Lung (tissue), 12 donors: Measurements from ENCODE around the gene WDR33. TPM values are rescaled to one million over a fixed set of nuclear protein-coding genes. Genes with fewer than 3 reads are reported as not detected.

Source experiments
- ATAC-seq: fragments of 200-7000 bp; cut with Tn5 transposase; one replicate; pipeline ENCODE4 v1.9.1; 2020; ENCODE audit warnings: moderate number of reproducible peaks; ENCODE audit not compliant: insufficient read depth, low FRiP score
- DNase-seq, 3 donors: peaks; one replicate each; pipeline ENCODE4 v3.0.0-alpha.2; 2013 to 2017
- H3K27ac ChIP-seq, 2 donors: one replicate each; pipeline ENCODE4 v1.5.1; 2013; ENCODE audit warnings: mild to moderate bottlenecking in 2 of 2, moderate library complexity in 2 of 2, control low read depth in 1 of 2, inconsistent platforms in 1 of 2, low read depth in 1 of 2, low read length in 1 of 2
- H3K27me3 ChIP-seq, 3 donors: one replicate each; pipeline ENCODE4 v1.5.1; 2013; ENCODE audit warnings: low read length in 2 of 3; ENCODE audit not compliant: control insufficient read depth in 3 of 3, insufficient read depth in 3 of 3
- H3K36me3 ChIP-seq, 4 donors: one replicate each; pipeline ENCODE4 v1.5.1; 2013; ENCODE audit warnings: low read length in 4 of 4, mild to moderate bottlenecking in 1 of 4, moderate library complexity in 1 of 4; ENCODE audit not compliant: control insufficient read depth in 4 of 4, insufficient read depth in 4 of 4
- H3K4me1 ChIP-seq, 5 donors: one replicate each; pipeline ENCODE4 v1.5.1; 2013; ENCODE audit warnings: low read length in 5 of 5, mild to moderate bottlenecking in 2 of 5, moderate library complexity in 1 of 5; ENCODE audit not compliant: control insufficient read depth in 5 of 5, insufficient read depth in 5 of 5
- H3K4me3 ChIP-seq: one replicate; pipeline ENCODE4 v1.5.1; 2013; ENCODE audit warnings: mild to moderate bottlenecking, control low read depth, moderate library complexity
- H3K9ac ChIP-seq, 2 donors: one replicate each; pipeline ENCODE4 v1.5.1; 2013; ENCODE audit warnings: low read length in 2 of 2, control low read depth in 1 of 2; ENCODE audit not compliant: insufficient read depth in 1 of 2
- H3K9me3 ChIP-seq, 4 donors: one replicate each; pipeline ENCODE4 v1.5.1; 2013; ENCODE audit warnings: low read length in 3 of 4, mild to moderate bottlenecking in 1 of 4, moderate library complexity in 1 of 4; ENCODE audit not compliant: control insufficient read depth in 4 of 4, insufficient read depth in 3 of 4
- WGBS, 2 donors: extraction: QIAGEN DNeasy Blood & Tissue Kit; methylation state at CpG; one replicate each; pipeline ENCODE4 v1.1.7; 2013; 5-methylcytosine and 5-hydroxymethylcytosine counted together
- polyA plus RNA-seq, 2 donors: library from polyadenylated mRNA; stranded (reverse); fragments of 200-250 nt; gene quantifications; one replicate each; pipeline ENCODE4 v1.2.1, GENCODE V29; 2013
- total RNA-seq, 2 donors: library from RNA; depleted of rRNA in 1 of 2; stranded (reverse); fragments of >200 nt in 1 of 2; gene quantifications; one replicate each; pipeline ENCODE4 v1.2.1, GENCODE V29; 2014 to 2021
- TF ChIP-seq, protein P1 (sequence below): IDR thresholded peaks from 2 replicates; pipeline ENCODE4 v1.5.1; 2012; ENCODE audit warnings: mild to moderate bottlenecking; ENCODE audit errors: control extremely low read depth, extremely low read depth
- donor health status: control.
- donor health status: control.
- donor health status: Bipolar disorder and iron deficiency.
- donor health status: healthy.
- donor health status: DM: yes; HTN: yes; CAD: no.

Gene WDR33
- total and polyA plus RNA-seq, 4 donors, result 11.6 to 93.0 (median 29.2) TPM

DNA sequence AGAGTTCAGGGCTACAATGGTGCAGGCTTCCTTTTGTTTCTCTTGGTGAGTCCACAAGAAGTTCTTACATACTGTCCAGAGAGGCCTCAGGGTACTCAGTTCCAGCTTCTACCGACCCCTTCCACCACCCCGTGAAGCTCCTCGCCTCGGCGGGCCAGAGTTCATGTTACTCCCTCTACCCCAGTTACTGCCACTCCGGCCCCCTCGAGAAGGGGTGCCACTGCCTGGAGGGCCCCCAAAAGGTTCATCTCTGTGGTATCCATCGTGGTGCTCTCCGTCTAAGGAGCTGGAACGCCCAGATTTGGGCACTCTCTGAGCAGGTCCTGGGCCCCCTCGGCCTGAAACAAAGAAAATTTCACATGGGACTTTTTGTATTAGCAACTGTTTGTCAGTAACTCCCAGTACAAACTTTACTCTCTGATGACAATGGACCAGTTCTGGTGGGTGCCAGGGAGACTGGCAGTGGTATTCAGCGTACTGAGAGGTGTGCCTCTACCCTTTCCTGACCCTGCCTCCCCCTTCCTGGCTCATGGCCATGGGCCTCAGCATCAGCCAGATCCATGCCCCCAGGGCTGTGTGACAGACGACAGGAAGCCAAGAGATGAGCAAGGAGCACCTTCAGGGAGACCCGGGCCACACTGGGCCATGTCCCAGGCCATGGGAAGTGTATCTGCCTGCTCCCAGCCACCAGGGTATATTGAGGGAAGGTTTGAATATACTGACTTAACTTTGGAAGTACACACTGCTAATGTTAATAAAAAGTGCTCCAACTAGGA, 104.6 kb downstream of the WDR33 start:
- peaks cover 5 to 29% (median 10%) of the 10 kb centered on the region in 4 donors for H3K36me3 ChIP-seq
- peak overlapping the region in 1 of 2 donors; percentile 74 for H3K27ac ChIP-seq
- no peak for ATAC-seq
- H3K9ac ChIP-seq, result peak overlapping the region in 1 of 2 donors; percentile 40
- no peak overlapping the region for H3K4me3 ChIP-seq
- TF ChIP-seq, protein P1, sequence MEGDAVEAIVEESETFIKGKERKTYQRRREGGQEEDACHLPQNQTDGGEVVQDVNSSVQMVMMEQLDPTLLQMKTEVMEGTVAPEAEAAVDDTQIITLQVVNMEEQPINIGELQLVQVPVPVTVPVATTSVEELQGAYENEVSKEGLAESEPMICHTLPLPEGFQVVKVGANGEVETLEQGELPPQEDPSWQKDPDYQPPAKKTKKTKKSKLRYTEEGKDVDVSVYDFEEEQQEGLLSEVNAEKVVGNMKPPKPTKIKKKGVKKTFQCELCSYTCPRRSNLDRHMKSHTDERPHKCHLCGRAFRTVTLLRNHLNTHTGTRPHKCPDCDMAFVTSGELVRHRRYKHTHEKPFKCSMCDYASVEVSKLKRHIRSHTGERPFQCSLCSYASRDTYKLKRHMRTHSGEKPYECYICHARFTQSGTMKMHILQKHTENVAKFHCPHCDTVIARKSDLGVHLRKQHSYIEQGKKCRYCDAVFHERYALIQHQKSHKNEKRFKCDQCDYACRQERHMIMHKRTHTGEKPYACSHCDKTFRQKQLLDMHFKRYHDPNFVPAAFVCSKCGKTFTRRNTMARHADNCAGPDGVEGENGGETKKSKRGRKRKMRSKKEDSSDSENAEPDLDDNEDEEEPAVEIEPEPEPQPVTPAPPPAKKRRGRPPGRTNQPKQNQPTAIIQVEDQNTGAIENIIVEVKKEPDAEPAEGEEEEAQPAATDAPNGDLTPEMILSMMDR, result no peak
- H3K9me3 ChIP-seq, result no peaks in the 10 kb centered on the region
- no peaks in the 10 kb centered on the region for H3K27me3 ChIP-seq
- 90 to 91% methylated on average over 14 of the region's 14 CpGs for WGBS, 2 donors
- no peak for DNase-seq
- H3K4me1 ChIP-seq, result peaks cover 8 to 65% (median 27%) of the 10 kb centered on the region in 5 donors

DNA sequence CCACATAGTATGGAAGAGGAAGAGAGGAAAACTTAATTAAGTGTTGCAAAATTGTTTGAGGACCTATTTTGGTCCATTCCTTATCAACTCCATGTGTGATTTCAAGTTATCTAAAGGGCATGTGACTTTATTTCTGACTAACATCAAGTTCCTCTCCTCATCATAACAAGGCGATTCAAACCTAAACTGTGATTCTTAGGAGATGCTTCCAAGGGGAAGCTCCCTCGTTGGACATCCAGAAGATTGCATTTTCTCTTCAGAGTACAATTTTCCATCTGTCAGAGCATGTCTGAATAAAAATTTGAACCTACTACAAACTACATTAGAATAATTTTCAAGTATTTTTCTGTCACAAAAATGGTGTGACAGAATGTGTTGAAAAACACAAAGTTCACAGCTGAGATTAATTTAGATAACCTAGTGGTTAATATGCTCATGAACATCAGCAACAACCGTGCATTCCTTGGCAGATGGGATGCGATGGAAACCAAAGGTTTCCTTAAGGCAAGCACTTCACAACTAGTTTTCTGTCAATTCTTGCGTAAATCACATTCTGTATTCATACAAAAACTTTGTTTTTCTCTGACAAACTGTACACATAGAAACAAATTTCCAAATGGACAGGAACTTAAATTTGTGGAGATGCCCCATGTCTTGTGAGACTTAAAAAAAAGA, 105.4 kb downstream of the WDR33 start:
- 66 to 74% methylated on average over 5 of the region's 5 CpGs for WGBS, 2 donors
- Histone ChIP-seq H3K27me3 (no peaks in the 10 kb centered on the region), H3K4me3 (no peak overlapping the region), H3K4me1 (peaks cover 8 to 70% (median 27%) of the 10 kb centered on the region in 5 donors), H3K27ac (peak overlapping the region in 1 of 2 donors; percentile 37), H3K9ac (no peak overlapping the region), H3K9me3 (no peaks in the 10 kb centered on the region), H3K36me3 (peaks cover 4 to 29% (median 10%) of the 10 kb centered on the region in 4 donors)
- DNase-seq (peak in 2 of 3 donors; percentile 44 to 95), ATAC-seq (no peak)
- TF ChIP-seq, protein P1, result no peak

DNA sequence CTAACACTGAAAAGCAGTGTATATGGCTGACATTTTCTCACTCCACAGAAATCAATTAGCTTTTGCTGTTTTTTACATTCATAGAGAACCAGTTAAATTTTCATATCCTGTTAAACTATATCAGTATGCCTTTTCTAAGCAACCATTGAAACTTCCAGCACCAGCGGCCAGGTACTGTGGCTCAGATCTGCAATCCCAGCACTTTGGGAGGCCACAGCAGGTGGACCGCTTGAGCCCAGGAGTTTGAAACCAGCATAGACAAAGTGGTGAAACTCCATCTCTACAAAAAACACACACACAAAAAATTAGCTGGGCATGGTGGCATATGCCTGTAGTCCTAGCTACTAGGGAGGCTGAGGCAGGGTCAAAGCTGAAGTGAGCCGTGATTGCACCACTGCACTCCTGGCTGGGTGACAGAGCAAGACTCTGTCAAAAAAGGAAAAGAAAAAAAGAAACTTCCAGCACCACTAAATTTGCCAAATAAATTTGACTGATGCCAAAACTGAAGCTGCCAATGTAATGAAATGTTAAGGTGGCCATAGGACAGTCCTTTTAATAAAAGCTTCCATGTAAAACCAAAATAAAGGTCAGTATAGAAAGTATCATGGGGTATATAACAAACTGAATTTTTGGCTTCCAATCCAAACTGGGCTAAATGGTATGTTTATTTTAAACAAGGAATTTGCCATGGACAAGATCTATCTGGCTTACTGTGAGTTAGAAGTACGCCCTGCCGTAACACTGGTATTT, 106.2 kb downstream of the WDR33 start:
- no peak overlapping the region for H3K27ac ChIP-seq
- H3K4me3 ChIP-seq, result no peak overlapping the region
- no peaks in the 10 kb centered on the region for H3K9me3 ChIP-seq
- no peaks in the 10 kb centered on the region for H3K27me3 ChIP-seq
- peaks cover 0 to 24% (median 10%) of the 10 kb centered on the region in 4 donors for H3K36me3 ChIP-seq
- peak in 2 of 3 donors; percentile 49 to 94 for DNase-seq
- WGBS, 2 donors, result 57 to 64% methylated on average over 5 of the region's 5 CpGs
- peaks cover 8 to 74% (median 27%) of the 10 kb centered on the region in 5 donors for H3K4me1 ChIP-seq
- ATAC-seq, result no peak
- H3K9ac ChIP-seq, result no peak overlapping the region
- TF ChIP-seq, protein P1, result no peak
